Measurements from ENCODE around the gene BCAS1.

Gene BCAS1

GRCh38 chr20:53914091-53914780 is 156.2 kb downstream of the BCAS1 start:
- TF ChIP-seq, protein P1, sequence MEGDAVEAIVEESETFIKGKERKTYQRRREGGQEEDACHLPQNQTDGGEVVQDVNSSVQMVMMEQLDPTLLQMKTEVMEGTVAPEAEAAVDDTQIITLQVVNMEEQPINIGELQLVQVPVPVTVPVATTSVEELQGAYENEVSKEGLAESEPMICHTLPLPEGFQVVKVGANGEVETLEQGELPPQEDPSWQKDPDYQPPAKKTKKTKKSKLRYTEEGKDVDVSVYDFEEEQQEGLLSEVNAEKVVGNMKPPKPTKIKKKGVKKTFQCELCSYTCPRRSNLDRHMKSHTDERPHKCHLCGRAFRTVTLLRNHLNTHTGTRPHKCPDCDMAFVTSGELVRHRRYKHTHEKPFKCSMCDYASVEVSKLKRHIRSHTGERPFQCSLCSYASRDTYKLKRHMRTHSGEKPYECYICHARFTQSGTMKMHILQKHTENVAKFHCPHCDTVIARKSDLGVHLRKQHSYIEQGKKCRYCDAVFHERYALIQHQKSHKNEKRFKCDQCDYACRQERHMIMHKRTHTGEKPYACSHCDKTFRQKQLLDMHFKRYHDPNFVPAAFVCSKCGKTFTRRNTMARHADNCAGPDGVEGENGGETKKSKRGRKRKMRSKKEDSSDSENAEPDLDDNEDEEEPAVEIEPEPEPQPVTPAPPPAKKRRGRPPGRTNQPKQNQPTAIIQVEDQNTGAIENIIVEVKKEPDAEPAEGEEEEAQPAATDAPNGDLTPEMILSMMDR (conservative IDR thresholded peaks at IDR 0.05; ENCODE audit: low read depth, low read length), result no peak
- peak; percentile 53 for DNase-seq (ENCODE audit: low read depth)
- no peak overlapping the region for H3K4me3 ChIP-seq (ENCODE audit: low read depth, low read length)

DNA sequence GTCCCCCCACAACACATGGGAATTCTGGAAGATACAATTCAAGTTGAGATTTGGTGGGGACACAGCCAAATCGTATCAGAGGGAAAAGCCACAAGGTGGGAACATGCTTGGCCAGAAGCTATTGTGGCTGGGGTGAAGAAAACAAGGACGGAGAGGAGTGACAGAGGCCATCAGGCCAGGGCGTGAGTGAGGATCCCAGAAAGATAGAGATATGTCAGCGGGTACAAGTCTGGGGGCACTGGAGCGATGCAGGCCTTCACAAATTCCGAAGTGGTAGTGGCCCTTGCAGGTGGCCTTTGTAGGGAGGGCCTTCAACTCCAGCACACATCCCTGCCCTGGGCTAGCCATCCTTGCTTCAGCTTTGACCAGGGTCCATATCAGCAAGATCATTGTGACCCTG is 159.1 kb downstream of the BCAS1 start:
- TF ChIP-seq, protein P1 (conservative IDR thresholded peaks at IDR 0.05; ENCODE audit: low read depth, low read length), result no peak
- no peak for DNase-seq (ENCODE audit: low read depth)
- H3K4me3 ChIP-seq (ENCODE audit: low read depth, low read length), result no peak overlapping the region

DNA sequence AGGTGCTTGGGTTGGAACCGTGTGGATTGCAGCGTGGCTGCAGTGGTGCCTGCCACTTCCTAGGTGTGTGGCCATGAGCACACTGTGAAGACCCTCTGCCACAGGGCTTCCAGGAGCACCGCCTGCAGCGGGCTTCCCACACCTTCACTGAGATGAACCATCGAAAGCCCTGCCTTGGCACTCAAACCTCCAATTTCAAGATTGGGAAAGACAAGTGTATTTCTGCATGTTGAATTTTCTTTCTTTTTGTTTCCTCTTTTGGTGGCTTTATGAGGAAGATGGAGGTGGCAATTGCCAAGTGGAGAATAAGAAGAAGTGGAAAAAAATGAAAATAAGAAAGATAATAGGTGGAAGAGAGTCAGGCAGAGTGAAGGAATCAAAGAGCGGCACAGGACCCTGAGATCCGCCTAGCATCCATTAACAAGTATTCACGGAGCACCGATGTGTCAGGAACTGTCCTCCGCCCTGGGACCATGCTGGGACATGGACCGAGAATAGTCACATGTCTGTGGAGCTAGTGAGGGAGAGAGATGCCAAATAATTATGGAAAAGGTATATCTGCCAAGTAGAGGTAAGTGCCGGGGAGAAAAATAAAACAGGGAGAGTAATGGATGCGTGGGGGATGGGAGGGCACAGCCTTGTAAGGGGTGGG is 159.9 kb downstream of the BCAS1 start:
- TF ChIP-seq, protein P1 (conservative IDR thresholded peaks at IDR 0.05; ENCODE audit: low read depth, low read length), result no peak
- DNase-seq (ENCODE audit: low read depth), result no peak
- no peak overlapping the region for H3K4me3 ChIP-seq (ENCODE audit: low read depth, low read length)

GRCh38 chr20:53907968-53908751 is 162.2 kb downstream of the BCAS1 start:
- DNase-seq (ENCODE audit: low read depth), result no peak
- no peak overlapping the region for H3K4me3 ChIP-seq (ENCODE audit: low read depth, low read length)
- TF ChIP-seq, protein P1 (conservative IDR thresholded peaks at IDR 0.05; ENCODE audit: low read depth, low read length), result no peak

DNA sequence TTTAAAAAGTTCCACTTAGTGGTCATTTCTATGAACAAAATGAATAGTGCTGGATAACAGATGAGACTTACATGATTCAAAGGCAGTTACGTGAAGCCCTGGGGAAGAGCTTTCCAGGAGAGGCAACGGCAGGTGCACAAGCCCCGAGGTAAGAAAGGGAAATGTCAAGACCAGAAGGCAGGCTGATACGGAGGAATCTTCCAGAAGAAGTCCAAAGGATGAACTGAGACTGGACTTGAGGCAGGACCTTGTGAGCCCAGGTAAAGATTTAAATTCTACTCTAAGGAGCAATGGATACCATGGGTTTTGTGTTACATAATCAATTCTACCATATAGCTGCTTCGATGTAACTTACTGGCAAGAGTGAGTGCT is 164.6 kb downstream of the BCAS1 start:
- no peak overlapping the region for H3K4me3 ChIP-seq (ENCODE audit: low read depth, low read length)
- DNase-seq (ENCODE audit: low read depth), result no peak
- TF ChIP-seq, protein P1 (conservative IDR thresholded peaks at IDR 0.05; ENCODE audit: low read depth, low read length), result no peak

DNA sequence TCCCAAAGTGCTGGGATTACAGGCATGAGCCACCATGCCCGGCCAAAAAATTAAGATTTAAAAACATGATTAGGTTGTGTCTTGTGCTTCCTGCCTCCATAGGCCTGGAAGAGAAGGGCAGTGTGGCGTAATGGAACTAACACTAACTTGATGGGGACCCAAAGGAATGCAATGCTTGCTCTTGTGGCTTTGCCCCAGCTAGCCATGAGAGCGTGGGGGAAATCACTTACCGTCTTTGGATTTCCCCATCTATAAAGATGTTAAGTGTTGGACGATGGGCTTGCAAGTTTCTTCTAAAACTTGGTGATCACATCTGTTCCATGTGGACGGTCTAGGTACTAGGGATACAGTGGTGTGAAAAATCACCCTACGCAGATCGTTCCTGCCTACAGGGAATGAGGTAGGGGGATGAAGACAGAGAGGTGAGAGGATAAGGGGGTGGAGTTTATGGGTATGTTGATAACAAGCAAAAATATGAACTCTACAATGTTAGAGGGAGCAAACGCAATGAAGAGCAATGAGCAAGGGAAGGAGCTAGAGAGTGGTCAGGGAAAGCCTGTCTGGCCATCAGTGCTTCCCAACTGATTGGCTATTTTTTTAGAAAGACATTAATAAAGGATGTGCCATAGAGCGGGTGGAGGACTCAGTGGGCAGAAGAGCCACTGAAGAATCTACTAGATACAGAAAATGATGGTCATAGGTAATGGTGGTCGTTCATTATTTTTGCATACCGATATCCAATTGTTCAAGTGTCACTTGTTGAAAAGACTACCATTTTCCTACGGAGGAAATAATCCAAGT is 165.2 kb downstream of the BCAS1 start:
- no peak for DNase-seq (ENCODE audit: low read depth)
- TF ChIP-seq, protein P1 (conservative IDR thresholded peaks at IDR 0.05; ENCODE audit: low read depth, low read length), result no peak
- H3K4me3 ChIP-seq (ENCODE audit: low read depth, low read length), result no peak overlapping the region
